NCI-H128 (cell line): Measurements from ENCODE around the gene NHP2.
"Not testable (repeated sequence)": the region's sequence is repeated elsewhere in the genome, so short reads cannot be mapped to it uniquely, and the experiment has no call there.

Experiments used
- DNase-seq: peaks from one replicate; lab custom pipeline; 2025; ENCODE audit not compliant: unreplicated experiment; lab: John Stamatoyannopoulos, UW

Gene NHP2

DNA sequence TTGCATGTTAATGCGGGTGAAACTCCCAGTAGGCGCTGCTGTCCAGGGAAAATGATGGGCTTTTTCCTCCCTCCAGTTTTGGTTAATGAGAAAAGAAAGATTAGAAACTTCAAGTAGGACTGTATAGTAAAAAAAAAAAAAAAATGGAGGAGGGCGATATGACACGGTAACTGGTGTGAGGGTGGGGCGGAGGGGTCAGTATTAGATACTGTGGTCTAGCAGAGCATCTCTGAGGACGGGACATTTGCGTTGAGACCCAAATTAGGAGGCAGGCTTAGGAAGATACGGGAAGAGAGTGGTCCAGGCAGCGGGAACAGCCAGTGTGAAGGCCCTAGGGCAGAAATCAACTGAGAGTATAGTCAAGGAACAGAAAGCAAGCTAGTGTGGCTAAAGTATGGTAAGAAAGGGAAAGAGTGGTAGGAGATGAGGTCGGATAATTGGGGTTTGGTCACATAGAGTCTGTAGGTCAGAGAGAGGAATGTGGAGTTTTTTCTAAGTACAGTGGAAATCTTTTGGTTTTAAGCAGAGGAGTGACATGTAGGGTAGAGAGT lies 22.2 kb downstream of the NHP2 start:
- no peak for DNase-seq

DNA sequence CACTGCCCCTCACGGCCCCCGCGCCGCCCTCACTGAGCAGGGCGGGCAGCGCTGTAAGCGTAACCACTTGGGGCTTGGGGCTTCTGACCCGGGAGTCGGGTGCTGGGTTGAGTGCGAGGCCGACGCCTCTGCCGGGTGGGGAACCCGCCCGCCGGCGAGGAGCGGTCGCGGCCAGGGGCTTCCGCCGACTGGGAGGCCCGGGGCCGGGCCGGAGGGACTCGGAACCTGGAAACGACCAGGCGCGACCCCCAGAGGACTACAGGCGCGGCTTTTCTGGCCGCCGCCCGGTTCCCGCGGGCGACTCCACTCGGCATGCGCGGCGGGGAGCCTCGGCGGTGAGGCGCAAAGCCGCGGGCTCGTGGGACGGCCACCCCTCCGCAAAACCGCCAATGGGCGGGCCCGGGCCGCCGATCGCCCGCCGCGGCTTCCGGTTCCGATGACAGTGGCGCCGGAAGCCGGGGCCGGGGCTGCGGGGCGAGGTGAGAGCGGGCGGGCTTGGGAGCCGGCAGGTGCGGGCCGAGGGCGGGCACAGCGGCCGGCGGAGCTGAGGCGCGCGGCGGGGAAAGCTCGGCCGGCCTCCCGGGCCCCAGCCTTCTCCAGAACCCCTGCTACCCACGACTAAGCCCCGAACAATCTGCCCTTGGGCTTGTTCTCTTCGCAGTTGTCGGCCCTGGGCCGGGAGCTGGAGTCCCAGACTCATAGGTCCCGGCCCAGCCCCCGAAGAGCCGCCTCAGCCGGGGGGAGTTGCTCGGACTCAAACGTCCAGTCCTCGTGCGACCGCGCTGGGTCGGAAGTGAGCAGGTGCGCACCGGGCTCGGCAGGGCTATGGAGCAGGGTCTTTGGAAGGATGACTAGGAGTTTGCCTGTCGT lies 22.9 kb downstream of the NHP2 start, which contains the start of gene RMND5B:
TSS of gene RMND5B (plus strand) at position 439 of the 870 bp plus-strand sequence. CDS start 7,106 bp downstream, outside the sequence.
- peak; percentile 70 for DNase-seq

DNA sequence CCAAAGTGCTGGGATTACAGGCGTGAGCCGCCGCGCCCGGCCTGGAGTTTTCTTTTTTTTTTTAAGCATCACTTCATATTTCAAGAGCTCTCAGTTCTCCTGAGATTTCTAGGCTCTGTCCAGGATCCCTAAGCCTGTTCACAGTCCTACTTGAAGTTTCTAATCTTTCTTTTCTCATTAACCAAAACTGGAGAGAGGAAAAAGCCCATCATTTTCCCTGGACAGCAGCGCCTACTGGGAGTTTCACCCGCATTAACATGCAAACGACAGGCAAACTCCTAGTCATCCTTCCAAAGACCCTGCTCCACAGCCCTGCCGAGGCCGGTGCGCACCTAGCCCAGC lies 23.5 kb downstream of the NHP2 start:
- not testable (repeated sequence) for DNase-seq

DNA sequence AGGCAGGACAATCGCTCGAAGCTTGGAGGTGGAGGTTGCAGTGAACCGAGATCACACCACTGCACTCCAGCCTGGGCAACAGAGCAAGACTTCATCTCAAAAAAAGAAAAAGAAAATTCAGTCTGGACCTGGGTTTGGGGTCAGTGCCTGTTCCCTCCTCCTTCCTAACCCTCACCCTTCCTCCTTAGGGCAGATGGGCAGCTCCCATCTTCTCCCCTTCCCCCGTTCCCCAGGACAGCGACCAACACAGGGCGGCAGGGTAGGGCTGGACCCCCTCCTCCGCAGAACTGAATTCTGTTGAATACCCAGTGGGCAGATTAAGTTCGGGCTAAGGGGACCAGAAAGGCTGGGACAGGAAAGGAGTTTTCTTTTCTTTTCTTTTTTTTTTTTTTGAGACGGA lies 24.4 kb downstream of the NHP2 start:
- no peak for DNase-seq

DNA sequence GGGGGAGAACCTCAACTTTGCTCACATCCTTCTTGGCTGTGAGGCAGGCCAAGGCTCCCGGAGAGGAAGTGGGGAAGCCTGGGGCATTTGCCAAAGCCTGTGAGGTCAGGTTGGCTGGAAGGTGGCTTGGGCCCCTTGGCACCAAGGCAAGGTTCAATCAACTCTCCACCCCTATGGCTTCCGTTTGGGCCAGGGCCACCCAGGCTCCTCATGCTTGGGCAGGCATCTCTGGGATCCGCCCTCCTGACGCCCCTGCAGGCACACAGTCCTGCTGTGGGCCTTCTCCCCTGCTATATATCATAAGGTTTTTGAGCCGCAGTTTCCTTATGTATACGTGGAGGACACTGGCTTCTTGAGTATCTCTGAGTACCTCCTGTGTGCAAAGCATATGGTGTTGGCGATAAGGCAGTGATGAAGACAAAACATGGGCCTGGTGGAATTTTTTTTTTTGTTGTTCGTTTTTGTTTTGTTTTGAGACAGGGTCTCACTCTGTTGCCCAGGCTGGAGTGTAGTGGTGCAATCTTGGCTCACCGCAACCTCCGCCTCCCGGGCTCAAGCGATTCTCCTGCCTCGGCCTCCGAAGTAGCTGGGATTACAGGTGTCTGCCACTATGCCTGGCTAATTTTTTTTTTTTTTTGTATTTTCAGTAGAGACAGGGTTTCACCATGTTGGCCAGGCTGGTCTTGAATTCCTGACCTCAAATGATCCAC lies 26.2 kb downstream of the NHP2 start:
- not testable (repeated sequence) for DNase-seq

DNA sequence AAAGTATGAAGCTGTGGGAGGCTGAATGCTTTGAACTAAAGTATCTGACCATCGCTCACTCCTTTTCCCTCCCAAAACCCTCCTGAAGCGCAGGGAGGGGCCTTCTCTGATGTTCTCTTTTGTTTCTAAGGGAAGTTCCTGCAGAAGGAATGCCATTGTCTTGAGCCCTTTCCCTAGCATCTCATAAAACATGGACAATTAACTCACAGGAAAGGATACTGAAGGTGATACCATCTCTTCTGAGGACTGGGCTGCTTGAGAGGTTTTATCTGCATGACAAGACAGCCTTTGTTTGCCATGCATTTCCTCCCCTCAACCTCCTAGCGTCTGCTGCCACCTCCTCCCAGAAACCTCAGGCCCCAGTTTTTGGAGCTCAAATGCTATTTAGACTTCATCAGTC lies 27.1 kb downstream of the NHP2 start:
- DNase-seq, result no peak

DNA sequence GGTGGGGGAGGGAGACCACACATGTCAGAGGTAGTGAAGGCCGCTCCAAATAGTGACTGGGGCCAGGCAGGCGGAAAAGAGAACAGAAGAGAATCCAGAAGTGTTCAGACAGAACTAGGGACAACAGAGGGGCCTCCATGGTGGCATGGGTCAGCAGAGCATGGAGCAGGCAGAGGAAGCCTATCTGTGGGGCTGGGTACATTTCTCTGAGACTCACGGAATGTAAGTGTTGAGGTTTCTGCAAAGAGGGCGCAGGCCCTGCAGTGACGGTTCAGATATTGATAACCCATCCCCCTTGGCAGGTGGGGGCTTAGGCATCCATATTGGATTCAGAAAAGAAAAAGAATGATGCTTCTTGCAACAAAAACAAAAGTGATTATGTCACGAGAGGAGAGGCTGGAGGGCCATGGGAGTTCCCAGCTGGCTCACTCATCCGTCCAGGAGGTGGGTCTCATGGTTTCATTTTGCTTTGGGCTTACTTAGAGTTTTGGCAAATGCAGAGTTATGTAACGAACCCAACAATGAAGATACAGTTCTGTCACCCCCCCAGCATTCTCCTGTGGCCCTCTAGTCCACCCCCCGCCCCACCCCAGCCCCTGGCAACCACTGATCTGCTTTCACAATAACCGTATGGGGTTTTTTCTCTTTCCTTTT lies 28.3 kb downstream of the NHP2 start:
- DNase-seq, result no peak

DNA sequence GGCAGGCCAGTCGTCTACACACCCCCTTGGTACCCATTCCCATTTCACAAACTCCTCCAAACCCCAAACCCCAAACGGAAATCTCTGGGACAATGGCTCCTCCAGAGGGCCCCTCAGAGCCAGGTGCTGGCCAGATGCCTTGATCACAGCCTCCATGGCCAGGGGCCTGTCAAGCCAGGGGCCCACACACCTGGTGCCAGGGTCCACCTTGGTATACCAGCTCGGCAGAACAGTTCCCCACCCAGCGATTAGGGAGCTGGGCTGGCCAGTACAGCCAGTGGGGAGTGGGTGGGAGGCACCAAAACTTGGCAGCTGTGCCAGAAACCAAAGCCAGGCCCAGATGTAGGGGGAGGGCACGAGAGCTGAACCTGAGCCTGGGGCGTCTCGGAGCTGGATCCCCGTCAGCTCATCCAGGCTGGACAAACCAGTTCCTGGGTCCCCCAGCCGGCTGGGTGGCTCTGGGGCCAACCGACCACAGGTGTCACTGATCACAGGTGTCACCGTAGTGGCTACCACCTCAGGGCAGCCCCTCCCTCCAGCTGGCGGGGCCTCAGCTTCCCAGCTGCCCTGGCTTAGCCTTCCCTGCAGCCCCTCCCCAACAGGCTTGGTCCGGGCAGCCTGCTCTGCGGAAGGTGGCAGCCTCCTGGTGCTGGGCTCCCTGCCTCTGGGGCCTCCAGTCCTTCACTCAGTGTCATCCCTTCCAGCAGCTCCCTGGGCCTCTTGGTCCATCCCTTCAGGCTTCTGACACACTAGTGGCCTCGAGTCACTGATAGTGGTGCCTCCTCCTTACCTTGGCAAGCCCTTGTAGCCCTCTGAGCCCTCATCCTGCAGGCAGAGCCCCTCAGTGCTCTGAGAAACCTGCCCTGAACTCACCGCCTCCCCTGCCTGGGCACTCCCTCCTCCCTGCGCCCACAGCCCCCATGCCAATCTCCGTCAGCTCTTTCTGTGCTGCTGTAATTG lies 29.4 kb downstream of the NHP2 start:
- DNase-seq, result no peak

DNA sequence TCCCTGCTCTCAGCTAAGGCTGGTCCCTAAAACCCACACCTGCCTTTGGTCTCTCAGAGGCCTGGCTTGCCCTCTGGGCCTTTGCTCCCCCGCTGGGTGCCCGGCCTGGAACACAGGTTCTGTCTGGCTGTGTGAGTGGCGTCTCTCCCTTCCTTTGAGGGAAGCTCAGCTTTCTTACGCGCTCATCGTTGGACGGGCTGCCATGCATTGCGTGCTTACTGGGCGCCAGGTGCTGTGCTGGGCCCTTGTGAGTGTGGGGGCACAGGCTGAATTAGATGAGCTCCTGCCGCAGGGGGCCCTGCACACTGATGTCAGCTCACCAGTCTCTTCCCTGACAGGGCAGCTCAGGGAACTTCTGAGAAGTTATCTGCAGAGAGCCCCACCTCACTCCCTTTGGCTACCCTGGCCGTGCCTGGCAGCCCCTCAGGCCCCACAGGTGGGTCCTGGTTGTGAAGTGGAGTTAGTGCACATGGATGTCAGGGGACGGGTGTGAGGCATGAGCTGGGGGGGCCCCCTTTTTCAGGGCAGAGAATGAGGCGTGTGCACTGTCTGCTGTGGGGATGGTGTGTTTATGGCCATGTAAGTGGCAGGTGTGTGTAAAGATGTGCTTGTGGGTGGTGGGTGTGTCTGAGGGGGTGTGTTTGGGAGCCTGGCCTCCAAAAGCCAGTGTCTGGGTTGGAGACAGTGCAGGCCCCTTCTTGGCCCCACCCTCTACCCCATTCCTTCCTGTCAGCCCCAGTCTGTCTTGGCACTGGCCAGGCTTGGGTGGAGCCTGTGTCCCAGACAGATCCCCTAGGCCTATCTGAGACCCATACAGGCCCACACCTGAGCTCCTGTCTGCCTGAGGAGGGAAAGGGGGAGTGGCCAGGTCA lies 30.4 kb downstream of the NHP2 start:
- DNase-seq, result no peak

DNA sequence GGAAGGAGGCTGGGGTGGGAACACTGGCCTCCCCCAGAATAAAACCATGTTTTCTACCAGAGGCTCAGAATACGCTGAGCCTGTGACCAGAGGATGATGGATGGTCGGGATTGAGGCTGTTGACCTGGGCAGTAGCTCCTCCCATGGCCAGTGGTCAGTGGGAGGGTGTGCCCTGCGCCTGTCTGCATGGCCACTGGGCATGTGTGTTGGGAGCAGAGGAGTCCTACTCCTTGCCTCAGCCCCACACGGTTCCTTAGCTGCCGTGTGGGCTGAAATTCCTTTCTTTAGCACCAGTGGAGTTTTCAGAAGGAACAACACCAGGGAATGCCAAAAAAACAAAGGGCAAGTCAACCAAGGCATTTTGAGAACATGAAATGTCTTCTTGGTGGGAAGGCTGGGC lies 31.3 kb downstream of the NHP2 start:
- DNase-seq, result no peak

DNA sequence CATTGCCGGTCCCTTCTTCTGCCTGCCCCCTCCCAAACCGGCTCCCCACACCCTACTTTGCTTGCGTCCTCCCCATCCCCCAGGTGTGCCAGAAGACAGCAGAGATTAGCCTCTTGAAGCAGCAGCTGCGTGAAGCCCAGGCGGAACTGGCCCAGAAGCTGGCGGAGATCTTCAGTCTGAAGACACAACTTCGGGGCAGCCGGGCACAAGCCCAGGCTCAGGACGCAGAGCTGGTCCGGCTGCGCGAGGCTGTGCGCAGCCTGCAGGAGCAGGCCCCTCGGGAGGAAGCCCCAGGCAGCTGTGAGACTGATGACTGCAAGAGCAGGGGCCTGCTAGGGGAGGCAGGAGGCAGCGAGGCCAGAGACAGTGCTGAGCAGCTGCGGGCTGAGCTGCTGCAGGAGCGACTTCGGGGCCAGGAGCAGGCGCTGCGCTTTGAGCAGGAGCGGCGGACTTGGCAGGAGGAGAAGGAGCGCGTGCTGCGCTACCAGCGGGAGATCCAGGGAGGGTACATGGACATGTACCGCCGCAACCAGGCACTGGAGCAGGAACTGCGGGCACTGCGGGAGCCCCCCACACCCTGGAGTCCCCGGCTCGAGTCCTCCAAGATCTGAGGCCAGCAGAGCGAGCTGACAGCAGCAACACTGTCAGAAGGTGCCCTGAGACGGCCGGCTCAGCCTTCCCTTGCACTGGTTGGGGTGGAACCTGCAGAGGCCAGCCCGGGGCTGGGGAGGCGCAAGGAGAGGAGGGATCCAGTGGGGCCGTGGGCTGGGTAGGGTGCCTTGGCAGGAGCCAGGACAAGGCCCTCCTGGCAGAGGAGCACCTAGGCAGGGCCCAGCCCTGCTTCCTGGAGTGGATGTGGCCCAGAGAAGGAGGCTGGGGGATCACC lies 32.1 kb downstream of the NHP2 start:
- no peak for DNase-seq

DNA sequence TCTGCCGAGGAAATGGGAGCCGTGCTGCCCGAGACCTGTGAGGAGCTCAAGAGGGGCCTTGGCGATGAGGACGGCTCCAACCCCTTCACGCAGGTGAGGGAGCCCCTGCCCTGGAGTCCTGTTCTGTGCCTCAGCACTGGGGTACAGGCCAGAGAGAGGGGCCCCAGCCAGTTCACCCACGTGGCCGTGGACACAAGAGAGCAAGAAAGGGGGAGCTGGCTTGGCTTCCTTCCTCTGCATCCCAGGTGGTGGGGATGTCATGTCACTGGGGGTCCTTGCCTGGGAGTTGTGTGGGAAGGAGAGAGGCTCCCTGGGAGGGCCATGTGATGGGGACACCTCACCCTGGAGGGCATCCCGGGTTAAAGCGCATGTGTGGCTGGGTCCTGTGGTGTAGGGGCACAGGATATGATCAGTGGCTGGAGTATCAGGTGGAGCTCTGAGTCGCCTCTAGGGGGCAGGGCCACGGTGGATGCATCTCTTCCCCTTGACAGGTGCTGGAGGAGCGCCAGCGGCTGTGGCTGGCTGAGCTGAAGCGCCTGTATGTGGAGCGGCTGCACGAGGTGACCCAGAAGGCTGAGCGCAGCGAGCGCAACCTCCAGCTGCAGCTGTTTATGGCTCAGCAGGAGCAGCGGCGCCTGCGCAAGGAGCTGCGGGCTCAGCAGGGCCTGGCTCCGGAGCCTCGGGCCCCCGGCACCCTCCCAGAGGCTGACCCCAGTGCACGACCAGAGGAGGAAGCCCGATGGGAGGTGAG lies 32.9 kb downstream of the NHP2 start:
- peak; percentile 81 for DNase-seq

DNA sequence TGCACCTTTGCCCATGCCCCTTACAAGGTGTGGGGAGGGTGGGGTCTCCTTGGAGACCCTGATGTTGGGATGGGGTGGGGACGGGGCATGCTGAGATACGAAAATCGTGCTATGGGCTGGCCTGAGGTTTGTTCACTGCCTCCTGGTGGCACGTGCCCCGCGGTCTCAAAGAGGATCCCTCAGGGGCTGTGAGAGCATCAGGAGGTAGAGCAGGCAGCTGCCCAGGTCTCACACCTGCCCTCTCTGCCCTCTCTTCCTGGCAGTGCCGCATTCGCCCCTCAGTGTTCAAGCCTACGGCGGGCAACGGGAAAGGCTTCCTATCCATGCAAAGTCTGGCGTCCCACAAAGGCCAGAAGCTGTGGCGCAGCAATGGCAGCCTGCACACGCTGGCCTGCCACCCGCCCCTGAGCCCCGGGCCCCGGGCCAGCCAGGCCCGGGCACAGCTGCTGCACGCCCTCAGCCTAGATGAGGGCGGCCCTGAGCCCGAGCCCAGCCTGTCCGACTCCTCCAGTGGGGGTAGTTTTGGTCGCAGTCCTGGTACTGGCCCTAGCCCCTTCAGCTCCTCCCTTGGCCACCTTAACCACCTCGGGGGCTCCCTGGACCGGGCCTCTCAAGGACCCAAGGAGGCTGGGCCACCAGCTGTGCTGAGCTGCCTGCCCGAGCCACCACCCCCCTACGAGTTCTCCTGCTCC lies 33.6 kb downstream of the NHP2 start:
- DNase-seq, result no peak

DNA sequence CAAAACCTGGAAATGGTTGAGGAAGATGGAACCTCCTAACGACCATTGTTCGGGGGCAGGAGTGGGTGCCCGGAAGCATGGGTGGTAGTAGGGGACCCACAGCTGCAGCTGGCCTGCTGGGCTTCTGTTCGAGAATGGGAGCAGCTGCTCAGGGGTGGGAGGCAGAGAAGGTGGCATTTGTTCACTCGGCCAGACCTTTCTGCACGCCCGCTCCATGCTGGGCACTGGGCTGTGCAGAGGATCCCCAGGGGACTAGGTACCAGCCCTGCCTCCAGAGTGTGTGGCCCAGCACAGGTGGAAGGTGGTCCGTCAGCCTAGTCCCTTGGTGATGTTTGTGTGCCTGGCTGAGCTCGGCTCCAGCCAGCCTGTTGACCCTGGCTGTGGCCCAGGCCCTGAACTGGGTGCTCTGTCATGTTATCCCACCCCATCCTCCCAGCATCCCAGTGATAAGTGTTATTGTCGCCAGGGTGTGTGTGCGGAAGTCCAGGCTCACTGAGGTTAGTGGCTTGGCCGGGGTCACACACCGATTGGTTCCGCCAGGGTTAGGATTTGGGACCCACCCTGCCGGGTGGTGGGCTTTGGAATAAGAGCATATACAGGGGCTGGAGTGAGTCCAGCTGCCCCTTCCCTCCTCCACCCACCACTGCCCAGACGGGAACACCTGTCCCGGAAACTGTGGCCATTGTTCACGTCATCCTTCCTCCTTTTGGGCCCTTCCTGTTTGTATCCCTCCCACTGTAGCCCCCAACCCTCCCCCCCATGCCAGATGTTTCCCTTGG lies 35.6 kb downstream of the NHP2 start:
- DNase-seq, result no peak

DNA sequence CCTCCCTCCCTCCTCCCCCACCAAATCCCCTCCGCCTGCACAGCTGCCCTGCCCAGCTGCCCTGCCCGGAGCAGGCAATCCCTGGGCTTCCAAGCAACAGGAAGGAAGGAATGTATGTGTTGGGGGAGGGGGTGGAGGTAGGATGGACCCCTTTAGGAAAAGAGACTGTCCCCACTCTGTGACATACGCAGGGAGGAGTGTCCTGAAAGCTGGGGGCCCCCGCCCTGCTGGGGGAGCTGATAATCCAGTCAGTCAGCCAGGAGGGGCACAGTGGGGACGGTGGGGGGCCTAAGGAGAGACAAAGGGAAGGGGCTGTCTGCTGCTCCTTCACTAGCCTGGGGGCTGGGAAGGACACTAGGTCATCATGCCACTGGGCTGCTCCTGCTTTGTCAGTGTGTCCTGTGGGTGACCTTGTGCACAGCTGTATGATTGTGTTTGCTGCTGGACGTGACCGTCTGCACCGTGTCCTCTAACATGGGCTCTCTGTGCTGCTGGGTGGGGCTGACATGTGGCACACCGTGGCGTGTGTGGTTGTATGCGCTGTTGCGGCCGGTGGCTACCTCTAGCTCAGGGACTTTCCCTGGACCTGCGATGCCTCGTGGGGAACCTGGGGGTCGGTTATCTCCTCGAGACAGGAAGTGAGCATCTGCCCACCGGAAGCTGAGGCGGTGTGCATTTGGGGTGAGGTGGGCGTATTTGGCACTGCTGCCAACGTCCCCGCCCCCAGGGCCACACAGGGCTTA lies 37.4 kb downstream of the NHP2 start:
- DNase-seq, result no peak

DNA sequence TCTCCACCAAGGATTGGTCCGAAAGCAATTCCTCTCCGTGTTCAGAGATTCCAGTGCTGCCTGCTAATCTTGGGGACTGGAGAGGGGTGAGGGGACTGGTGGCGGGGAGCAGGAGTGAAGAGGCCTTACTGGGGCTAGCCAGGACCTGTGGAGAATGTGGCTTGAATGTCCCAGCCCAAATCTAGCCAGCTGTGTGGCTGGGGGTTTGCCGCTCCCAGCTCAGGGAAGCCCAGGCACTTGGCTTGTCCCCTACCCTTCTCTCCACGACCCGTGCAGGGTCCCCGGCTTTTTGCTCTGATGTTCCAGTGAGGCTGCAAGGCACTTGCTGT lies 37.9 kb downstream of the NHP2 start:
- DNase-seq, result no peak
